HS-27A (cell line): Measurements from ENCODE around the gene CDHR3.
"Not testable (repeated sequence)": the region's sequence is repeated elsewhere in the genome, so short reads cannot be mapped to it uniquely, and the experiment has no call there.

ENCODE experiments used
- DNase-seq: peaks from one replicate; pipeline ENCODE4 v3.0.0-alpha.2; 2012; ENCODE audit warnings: low read depth, missing footprints

CDHR3 gene, protein sequence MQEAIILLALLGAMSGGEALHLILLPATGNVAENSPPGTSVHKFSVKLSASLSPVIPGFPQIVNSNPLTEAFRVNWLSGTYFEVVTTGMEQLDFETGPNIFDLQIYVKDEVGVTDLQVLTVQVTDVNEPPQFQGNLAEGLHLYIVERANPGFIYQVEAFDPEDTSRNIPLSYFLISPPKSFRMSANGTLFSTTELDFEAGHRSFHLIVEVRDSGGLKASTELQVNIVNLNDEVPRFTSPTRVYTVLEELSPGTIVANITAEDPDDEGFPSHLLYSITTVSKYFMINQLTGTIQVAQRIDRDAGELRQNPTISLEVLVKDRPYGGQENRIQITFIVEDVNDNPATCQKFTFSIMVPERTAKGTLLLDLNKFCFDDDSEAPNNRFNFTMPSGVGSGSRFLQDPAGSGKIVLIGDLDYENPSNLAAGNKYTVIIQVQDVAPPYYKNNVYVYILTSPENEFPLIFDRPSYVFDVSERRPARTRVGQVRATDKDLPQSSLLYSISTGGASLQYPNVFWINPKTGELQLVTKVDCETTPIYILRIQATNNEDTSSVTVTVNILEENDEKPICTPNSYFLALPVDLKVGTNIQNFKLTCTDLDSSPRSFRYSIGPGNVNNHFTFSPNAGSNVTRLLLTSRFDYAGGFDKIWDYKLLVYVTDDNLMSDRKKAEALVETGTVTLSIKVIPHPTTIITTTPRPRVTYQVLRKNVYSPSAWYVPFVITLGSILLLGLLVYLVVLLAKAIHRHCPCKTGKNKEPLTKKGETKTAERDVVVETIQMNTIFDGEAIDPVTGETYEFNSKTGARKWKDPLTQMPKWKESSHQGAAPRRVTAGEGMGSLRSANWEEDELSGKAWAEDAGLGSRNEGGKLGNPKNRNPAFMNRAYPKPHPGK

DNA sequence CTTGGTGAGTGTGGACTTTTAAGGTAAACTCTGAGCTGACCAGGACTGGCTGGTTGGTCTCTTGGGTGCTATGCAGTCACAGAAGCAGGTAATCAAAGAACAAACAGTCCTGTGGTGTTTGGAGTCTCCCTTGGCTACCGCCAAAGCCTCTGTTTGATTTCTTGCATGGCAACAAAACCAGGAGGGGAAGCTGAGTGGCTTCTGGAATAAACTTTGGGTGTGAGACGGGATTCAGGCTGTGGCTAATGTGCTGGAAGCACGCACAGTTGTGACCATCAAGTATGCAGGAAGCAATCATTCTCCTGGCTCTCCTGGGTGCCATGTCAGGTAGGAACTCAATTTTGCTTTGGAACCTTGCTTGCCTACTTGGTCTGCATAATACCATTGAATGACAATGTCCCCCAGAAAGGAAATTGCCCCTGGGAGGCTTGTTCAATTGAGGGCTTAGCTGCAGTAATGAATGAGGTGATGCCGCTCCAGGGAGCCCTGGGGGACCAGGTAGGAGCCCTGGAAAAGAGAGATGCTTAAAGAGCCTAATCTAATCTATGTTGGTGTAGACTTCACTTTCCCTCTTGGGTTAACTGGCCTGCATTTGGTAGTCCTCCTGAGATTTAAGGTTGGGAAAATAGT is at the start of gene CDHR3:
CDHR3 (plus strand) TSS at position 227 of the 630 bp plus-strand sequence; CDS start at position 282, 55 bp downstream.
- DNase-seq, result no peak

DNA sequence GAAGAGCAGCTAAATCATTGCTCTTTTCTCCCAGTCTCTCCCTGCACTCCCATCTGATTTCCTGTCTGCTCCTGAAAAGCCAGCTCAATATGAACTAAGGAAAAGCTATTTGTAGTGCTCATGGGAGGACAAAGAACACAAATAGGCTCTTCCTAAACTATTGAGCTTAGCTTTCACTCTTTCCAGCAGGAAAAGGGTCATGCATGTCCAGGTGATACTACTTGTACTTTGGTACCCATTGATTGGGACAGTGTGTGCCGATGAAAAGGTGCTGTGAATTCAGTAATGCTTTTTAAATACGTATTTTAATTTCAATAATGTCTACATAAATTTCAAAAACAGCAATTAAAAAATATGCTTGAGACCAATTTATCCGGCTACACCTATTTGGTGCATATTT is 49.1 kb upstream of the CDHR3 start:
- no peak for DNase-seq

DNA sequence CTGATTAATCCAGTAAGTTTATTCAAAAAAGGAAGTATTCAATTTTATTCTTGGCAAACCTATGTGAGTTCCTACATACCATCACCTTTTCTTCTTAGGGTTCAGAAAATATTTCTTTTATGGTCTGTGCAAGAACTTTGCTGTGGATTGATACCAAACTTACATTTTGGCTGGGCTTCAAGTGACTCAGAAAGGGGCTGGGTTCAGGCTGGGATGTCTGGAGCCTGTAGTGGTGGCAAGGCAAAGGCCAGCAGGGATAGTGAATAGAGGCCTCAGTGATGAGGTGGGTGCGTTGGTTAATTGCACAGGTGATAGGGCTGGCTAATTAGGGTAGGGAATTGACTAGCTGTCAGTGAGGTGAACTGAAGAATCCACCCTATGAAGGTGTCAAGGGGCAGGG is 46.5 kb upstream of the CDHR3 start:
- DNase-seq, result no peak

DNA sequence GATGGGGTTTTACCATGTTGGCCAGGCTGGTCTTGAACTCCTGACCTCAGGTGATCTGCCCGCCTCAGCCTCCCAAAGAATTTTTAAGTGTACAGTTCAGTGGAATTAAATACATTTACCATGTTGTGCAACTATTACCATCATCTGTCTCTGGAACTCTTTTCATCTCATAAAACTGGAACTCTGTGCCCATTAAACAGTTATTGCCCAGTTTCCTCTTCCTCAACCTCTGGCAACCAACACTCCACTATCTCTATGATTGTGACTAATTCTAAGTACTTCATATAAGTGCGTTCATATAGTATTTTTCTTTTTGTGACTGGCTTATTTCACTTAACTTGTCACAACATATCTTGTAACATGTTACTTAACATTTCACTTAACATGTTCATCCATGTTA is 45.4 kb upstream of the CDHR3 start:
- DNase-seq, result no peak

DNA sequence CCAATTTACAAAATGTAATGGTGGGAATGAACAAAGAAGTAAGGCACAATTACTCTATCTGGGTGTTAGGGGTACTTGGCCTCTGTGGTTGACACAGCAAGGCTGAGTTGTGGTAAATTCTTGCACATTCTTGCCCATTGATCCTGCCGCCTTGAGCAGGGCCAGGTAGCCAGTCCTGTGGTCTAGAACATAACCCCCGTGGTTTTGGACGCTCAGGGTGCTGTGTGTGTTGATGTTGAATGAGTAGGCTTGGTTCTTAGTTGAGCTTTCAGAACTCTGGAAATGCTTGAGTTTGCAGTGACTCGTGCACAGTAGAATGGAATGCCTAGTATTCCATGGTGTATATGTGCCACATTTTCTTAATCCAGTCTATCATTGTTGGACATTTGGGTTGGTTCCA is 42.3 kb upstream of the CDHR3 start:
- no peak for DNase-seq

DNA sequence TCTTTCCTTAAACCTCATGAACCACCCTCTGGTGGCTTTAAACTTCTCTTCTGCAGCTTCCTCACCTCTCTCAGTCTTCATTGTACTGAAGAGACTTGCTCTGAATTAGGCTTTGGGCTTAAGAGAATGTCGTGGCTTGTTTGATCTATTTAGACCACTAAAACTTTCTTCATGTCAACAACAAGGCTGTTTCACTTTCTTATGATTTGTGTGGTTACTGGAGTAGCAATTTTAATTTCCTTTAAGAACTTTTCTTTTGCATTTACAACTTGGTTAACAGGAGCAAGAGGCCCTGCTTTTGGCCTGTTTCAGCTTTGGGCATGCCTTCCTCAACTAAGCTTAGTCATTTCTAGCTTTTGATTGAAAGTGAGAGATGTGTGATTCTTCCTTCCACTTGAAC is 38.1 kb upstream of the CDHR3 start:
- DNase-seq, result no peak

DNA sequence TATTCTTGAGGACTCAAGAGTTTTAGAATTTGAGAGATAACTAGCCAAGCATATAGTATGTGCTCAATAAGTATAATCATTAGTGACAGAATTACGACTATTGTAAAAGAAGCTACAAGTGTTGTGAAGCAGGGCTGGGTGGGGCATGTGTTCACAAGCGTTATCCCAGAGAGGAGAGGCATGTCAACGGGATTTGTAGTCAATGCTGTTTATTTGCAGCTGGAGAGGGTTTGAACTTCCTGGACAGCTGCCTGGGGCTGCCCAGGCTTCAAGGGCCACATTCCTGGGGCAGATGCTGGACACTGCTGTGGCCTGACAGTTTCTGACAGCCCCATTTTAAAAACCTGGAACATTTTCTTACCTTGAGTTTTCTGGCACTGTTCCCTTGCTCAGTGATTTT is 36.9 kb upstream of the CDHR3 start:
- no peak for DNase-seq

DNA sequence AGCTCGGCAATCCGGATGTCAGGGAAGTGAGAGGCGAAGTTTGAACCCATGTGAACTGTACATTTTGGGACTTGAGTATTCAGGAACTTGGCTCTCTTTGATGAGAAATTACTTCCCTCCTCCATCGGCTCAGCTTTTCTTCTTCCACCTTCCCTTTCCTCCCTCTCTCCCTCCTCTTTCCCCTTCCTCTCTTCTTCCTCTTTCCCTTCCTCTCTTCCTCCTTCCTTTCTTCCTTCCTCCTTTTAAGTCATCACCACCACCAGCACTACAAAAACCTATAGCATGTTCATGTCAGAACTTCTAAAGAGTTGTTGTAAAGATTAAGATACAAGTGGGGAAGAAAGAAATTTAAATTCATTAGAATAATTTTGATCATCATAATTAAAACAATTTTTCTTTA is 31.9 kb upstream of the CDHR3 start:
- DNase-seq, result no peak

DNA sequence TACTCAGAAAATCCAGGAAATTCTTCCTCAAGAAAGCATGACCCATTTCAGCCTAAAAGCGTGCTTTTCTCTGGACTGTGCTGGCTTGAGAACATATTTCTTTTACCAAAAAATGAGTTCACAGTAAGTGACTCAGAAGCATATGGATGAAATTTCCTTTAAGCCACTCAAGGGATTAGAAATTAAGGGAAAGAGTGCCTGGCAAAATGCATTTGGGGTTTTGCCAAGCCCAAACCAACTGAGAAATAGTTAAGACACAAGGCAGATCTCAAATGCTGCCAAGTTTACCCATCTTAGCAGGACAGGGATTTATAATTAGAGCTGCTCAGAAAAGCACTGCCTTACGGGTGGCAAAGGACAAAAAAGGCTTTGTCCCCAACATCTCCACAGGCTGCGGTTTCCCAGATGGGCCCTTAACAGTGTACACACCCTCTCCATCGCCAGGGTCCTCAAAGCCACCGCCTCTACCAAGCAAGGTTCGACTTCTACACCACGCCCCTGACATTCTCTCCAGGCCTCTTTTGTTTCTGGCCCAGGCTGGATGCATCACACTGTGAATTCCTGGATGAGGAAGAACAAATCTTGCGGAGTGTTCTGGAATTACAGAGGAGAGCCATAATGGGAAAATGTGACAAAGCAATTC is 30.1 kb upstream of the CDHR3 start:
- peak; percentile 40 for DNase-seq

DNA sequence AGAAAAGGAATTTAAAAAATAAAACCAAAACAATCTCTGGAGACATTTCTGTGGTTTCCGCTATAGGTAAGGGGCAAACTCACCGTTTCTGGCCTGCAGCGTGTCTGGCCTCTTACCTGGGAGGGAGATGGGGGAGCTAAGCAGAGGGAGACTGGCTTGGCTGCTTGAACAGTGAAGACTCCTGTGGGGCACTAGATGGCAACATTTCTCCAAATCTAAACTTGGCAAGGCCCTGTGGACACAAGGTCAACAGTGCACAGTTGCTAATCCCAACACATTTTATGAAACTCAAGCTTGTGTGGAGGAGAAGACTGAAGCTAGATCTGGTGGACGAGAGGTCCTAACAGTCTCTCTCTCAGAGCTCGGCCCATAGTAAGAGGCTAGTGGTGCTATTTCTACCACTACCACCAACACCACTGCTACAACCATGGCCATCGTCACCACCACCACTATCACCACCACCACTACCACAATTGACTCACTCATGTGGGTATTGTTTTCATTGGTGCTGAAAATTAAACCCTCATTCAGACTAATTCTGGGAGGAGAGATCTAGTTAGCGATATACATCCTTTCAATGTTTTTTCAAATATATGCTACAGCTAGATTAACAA is 28.4 kb upstream of the CDHR3 start:
- DNase-seq, result no peak

DNA sequence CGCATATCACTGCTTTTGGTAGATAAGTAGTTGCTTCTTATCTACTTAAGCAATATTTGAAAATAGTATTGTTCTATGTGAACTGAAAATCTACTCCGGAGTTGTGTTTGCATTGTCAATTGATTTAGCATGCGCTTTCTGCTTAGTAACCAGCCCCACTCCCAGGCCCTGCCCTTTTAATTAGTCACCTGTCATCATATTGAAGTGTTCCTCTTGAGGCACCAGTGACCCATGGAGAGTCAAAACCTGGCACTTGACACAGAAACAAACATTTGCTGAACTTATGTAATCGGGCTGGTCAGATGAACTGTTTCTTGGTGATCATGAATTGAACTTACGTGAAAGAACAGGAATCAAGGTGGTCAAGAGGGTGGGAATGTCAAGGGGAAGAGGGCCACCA is 27.8 kb upstream of the CDHR3 start:
- DNase-seq, result no peak

DNA sequence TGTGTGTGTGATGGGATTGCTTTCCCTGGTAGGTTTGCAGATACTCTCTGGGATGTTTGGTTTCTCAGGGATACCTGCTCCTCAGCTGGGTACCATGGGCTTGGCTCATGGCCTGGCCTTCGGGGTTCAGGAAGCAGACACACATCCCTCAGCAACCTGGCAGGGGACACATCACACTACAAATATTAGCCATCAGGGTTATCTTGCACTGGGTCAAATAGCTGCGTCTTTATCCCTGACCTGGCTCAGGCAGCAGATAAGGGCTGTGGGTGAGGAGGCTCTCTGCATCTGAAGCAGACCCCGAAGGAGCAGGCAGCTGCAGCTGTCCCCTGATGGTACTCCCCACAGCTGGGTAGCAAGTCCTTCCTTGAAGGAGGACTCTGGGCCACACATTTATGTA is 25.7 kb upstream of the CDHR3 start:
- DNase-seq, result no peak

DNA sequence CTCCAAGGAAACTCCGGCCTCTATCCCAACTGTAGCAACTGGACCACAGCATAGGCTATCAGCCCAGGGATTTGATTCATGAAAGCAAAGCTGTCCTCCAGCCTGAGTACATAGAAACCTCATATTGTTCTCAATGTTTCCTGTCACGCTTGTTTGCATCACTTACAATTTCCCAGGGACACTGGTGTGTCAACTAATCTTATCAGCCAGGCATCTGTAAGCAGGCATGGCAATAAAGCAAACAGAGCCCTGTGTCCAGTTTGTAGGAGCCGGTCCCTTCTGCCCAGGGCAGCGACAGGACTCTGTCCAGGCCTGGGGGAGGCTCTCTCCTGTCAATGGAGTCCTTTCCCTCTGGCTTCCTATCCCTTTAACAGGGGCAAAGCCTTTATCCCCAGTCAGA is 23.0 kb upstream of the CDHR3 start:
- no peak for DNase-seq

DNA sequence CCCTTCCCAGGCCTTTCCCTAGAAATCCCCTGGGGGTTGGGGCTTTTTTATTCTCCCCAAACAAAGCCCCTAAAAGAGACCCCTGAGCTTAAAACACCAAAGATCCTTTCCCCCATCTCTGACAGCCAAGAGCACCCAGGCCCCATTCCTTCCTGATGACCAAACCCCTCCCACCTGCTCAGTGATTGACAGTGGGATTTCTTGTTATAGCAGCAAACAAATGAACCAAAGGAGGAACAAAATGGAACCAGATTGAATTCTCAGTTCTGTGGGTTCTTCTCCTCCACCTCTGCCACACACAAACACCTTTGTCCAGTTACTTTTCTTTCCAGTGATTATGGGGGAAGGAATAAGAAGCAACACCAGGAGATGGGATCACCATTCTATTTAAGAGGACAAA is 21.5 kb upstream of the CDHR3 start:
- no peak for DNase-seq

DNA sequence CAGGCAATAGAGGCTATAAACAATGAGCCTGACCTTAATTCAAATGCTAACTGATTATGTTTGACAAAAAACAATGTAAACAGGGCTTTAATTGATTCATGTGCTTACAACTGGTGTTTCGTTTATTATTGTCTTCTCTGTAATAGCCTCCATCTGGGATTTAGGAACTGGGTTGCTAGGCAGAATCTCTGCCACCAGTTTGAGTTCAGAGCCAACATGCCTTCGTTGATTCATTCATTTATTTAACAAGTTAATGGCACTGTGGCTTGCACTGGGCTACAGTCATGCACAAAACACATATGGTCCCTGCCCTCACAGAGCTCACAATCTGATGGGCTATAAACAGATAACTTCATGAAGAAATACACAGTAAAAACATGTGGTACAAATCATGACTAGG is 19.6 kb upstream of the CDHR3 start:
- DNase-seq, result no peak

DNA sequence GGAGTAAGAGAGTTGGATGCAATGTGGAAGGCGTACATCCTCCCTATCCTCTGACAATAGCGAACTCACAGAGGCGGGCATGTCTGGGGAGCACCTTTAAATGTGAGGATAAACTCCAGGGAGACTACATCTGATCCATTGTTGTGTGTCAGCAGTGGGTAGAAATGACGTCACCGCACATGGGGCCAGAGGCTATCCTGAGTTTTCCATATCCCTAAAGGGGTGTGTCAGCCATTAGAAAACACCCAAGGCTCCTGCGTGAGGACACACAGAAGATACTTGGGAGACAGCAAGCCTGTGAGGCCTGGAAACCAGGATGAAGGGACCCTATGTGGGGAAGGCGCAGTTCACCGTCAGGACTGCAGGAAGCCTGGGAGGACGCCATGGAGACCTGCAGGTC is 17.2 kb upstream of the CDHR3 start:
- DNase-seq, result no peak

DNA sequence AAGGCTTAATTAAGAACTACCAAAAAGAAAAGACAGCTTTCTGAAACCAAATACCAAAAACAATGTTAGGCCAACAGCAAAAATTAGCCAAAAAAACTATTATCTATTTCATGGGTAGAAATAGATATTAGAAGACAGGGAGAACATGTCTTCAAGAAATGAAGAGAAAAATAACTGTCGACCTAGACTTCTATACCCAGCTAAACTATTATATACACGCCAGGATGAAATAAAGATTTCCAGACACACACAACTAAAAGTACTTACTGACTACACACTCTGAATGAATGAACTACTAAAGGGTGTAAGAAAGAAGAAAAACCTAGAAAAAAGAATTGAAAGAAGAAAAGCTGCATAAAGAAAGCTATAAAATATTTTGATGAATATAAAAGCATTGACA is 11.5 kb upstream of the CDHR3 start:
- DNase-seq, result no peak

DNA sequence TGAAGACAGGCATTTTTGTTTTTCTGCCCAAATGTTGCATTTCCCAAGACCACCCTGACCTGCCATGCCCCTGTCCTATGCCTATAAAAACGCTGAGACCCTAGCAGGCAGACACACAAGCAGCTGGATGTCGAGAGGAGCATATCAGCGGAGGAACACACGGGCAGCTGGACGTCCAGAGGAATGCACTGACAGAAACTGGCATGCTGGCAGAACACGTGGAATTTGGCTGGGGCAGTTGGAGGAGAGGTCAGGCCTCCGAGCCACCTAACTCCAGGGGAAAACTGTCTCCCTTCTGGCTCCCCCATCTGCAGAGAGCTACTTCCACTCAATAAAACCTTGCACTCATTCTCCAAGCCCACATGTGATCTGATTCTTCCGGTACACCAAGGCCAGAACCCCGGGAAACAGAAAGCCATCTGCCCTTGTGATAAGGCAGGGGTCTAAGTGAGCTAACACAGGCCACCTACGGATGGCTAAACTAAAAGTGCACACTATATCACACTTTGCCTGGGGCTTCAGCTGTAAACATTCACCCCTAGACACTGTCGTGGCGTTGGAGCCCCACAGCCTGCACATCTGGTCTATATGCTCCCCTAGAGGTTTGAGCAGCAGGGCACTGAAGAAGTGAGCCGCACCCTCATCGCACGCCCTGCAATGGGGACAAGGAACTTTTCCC is 10.0 kb upstream of the CDHR3 start:
- no peak for DNase-seq

DNA sequence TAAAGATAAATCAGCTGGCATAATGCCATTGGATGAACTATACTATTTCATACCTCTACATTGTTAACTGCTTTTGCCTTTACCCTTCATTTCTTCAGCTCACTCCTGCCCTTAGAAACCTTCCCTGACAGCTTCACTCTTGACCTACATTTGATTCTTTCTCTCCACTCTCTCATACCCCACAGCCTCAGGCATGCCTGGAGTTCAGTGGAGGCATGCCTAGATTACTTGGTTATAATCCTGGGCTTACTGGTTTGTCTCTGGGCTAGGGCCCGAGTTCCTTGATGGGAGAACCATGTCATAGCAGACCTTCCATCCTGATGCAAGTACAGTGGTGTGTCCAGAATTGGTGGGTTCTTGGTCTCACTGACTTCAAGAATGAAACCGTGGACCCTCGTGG is 8.4 kb upstream of the CDHR3 start:
- no peak for DNase-seq

DNA sequence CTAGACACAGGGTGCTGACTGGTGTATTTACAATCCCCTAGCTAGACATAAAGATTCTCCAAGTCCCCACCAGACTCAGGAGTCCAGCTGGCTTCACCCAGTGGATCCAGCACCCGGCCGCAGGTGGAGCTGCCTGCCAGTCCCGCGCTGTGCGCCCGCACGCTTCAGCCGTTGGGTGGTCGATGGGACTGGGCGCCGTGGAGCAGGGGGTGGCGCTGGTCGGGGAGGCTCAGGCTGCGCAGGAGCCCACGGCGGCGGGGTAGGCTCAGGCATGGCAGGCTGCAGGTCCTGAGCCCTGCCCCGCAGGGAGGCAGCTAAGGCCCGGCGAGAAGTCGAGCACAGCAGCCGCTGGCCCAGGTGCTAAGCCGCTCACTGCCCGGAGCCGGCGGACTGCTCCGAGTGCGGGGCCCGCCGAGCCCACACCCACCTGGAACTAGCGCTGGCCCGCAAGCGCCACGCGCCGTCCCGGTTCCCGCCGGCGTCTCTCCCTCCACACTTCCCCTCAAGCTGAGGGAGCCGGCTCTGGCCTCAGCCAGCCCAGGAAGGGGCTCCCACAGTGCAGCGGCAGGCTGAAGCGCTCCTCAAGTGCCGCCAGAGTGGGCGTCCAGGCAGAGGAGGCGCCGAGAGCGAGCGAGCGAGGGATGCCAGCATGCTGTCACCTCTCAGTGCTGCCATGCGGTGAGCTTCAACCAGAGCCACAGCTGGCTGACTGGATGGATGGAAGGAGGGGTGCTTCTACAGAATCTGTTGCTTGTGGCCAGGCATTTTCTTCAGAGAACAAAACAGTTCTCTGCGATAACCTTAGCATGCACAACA is 7.2 kb upstream of the CDHR3 start:
- DNase-seq, result not testable (repeated sequence)
